ENCODE data around the gene RIPOR3.

GRCh38 chr20:50589548-50590347, 101.6 kb downstream of the RIPOR3 start:
- TF ChIP-seq CTCF (IDR thresholded peaks at IDR 0.05; ENCODE audit: insufficient read depth, low read length) = no peak
- no peak for TF ChIP-seq SPI1 (IDR thresholded peaks at IDR 0.05; ENCODE audit: borderline replicate concordance, low read depth)
- no peak for TF ChIP-seq REST (IDR thresholded peaks at IDR 0.05; ENCODE audit: insufficient replicate concordance, low read depth)
